HepG2 (cell line): ENCODE measurements around the gene RIPOR1. TPM values are rescaled to one million over a fixed set of nuclear protein-coding genes. Genes with fewer than 3 reads are reported as not detected.

ENCODE experiments used
- CBX1 ChIP-seq: IDR thresholded peaks from one replicate; pipeline ENCODE4 v1.6.1; 2016; ENCODE audit warnings: antibody characterized with exemption, low read depth
- CCDC6 ChIP-seq: sonication (generic); formaldehyde crosslinking; IDR thresholded peaks from 2 replicates; pipeline ENCODE4 v1.8.1; 2022; ENCODE audit warnings: mild to moderate bottlenecking, missing genetic modification reagents, moderate library complexity
- E2F2 ChIP-seq: sonication (generic); formaldehyde crosslinking; IDR thresholded peaks from 2 replicates; pipeline ENCODE4 v1.4.0; 2020; ENCODE audit warnings: missing genetic modification reagents, borderline replicate concordance
- HBP1 ChIP-seq: IDR thresholded peaks from 2 replicates; pipeline ENCODE4 v1.6.1; 2016; ENCODE audit warnings: low read depth, control low read depth
- HOXA3 ChIP-seq: sonication (generic); formaldehyde crosslinking; IDR thresholded peaks from 2 replicates; pipeline ENCODE4 v1.5.0; 2020; ENCODE audit warnings: missing genetic modification reagents
- KAT8 ChIP-seq: IDR thresholded peaks from 2 replicates; pipeline ENCODE4 v1.6.1; 2016; ENCODE audit warnings: missing genetic modification reagents, missing compliant biosample characterization
- KDM6A ChIP-seq: IDR thresholded peaks from 2 replicates; pipeline ENCODE4 v1.6.1; 2016; ENCODE audit warnings: low read depth
- MAFG ChIP-seq: sonication (generic); formaldehyde crosslinking; IDR thresholded peaks from 2 replicates; pipeline ENCODE4 v1.5.1; 2020; ENCODE audit warnings: mild to moderate bottlenecking, missing genetic modification reagents
- MATR3 ChIP-seq: sonication (generic); formaldehyde crosslinking; IDR thresholded peaks from 2 replicates; pipeline ENCODE4 v1.4.0; 2020; ENCODE audit warnings: missing genetic modification reagents
- NKX3-1 ChIP-seq: sonication (generic); formaldehyde crosslinking; IDR thresholded peaks from 2 replicates; pipeline ENCODE4 v1.5.0; 2020; ENCODE audit warnings: missing genetic modification reagents
- NPAS2 ChIP-seq: sonication (generic); formaldehyde crosslinking; IDR thresholded peaks from 2 replicates; pipeline ENCODE4 v1.8.0; 2022; ENCODE audit warnings: mild to moderate bottlenecking, missing genetic modification reagents, borderline replicate concordance
- PHF20 ChIP-seq: sonication (generic); formaldehyde crosslinking; IDR thresholded peaks from 2 replicates; pipeline ENCODE4 v1.5.0; 2020; ENCODE audit warnings: mild to moderate bottlenecking, missing genetic modification reagents
- RARA ChIP-seq: IDR thresholded peaks from 2 replicates; pipeline ENCODE4 v1.6.1; 2016; ENCODE audit warnings: missing genetic modification reagents, missing compliant biosample characterization
- SP1 ChIP-seq, 2 experiments: fragments of 450-650 bp in 1 of 2; sonication (generic) in 1 of 2; formaldehyde crosslinking in 1 of 2; IDR thresholded peaks; 2 replicates each; pipeline versions ENCODE4 v1.4.0 to v1.6.1; 2016 to 2020; ENCODE audit warnings: missing genetic modification reagents in 1 of 2
- SRF ChIP-seq: IDR thresholded peaks from 2 replicates; pipeline ENCODE4 v1.6.1; 2011; ENCODE audit warnings: mild to moderate bottlenecking, low read depth, low read length, moderate library complexity
- TCF7L2 ChIP-seq: IDR thresholded peaks from 2 replicates; pipeline ENCODE4 v1.6.1; 2011; ENCODE audit warnings: mild to moderate bottlenecking, low read depth, low read length, moderate library complexity
- ZBTB10 ChIP-seq: sonication (generic); formaldehyde crosslinking; IDR thresholded peaks from 2 replicates; pipeline ENCODE4 v1.4.0; 2020; ENCODE audit warnings: missing genetic modification reagents, borderline replicate concordance
- ZBTB33 ChIP-seq: sonication (generic); formaldehyde crosslinking; IDR thresholded peaks from 2 replicates; pipeline ENCODE4 v1.4.0; 2020; ENCODE audit warnings: missing genetic modification reagents
- ZNF20 ChIP-seq: sonication (generic); formaldehyde crosslinking; IDR thresholded peaks from 2 replicates; pipeline ENCODE4 v1.4.0; 2020; ENCODE audit warnings: mild to moderate bottlenecking, moderate library complexity, missing genetic modification reagents
- ZNF205 ChIP-seq: IDR thresholded peaks from 2 replicates; pipeline ENCODE4 v1.6.1; 2018; ENCODE audit warnings: missing biosample characterization, missing genetic modification reagents
- ZNF484 ChIP-seq: sonication (generic); formaldehyde crosslinking; IDR thresholded peaks from 2 replicates; pipeline ENCODE4 v1.5.1; 2020; ENCODE audit warnings: mild to moderate bottlenecking, low read depth, missing genetic modification reagents, borderline replicate concordance
- ZNF619 ChIP-seq: sonication (generic); formaldehyde crosslinking; IDR thresholded peaks from 2 replicates; pipeline ENCODE4 v1.4.0; 2020; ENCODE audit warnings: mild to moderate bottlenecking, missing genetic modification reagents
- ZNF75D ChIP-seq: sonication (generic); formaldehyde crosslinking; IDR thresholded peaks from 2 replicates; pipeline ENCODE4 v1.8.1; 2023; ENCODE audit warnings: missing genetic modification reagents, mild to moderate bottlenecking, borderline replicate concordance
- polyA plus RNA-seq, 8 experiments: library from polyadenylated mRNA; depleted of rRNA in 3 of 8; stranded (reverse) in 7 of 8; unstranded in 1 of 8; fragments of >200 nt; fragmentation: Illumina TruSeq in 4 of 8; extraction: Trizol in 4 of 8; gene quantifications; 2 replicates each; pipeline versions ENCODE4 v1.2.1 to v1.2.3, GENCODE V29; 2011 to 2016; ENCODE audit warnings: low read depth in 4 of 8, missing spikeins in 1 of 8, mixed read lengths in 1 of 8; ENCODE audit not compliant: insufficient read depth in 1 of 8
- total RNA-seq, 5 experiments: library from RNA; depleted of rRNA; stranded (reverse); fragments of >200 nt; fragmentation: Illumina TruSeq; extraction: Trizol; gene quantifications; 2 replicates each; pipeline ENCODE4 v1.2.3, GENCODE V29; 2016; ENCODE audit warnings: low read depth in 1 of 5

The RIPOR1 gene
- total and polyA plus RNA-seq, 2 of the 13 experiments (the other 11 are each of a cell fraction or from before 2014, with no cell fraction given), result 4.6 to 8.1 TPM

- TF ChIP-seq ZBTB10 (no peak), E2F2 (CRISPR knock-in tag) (no peak), CBX1 (no peak), CCDC6 (CRISPR knock-in tag) (no peak), HBP1 (CRISPR knock-in tag) (no peak), NKX3-1 (CRISPR knock-in tag) (no peak), MATR3 (CRISPR knock-in tag) (no peak), ZNF75D (CRISPR knock-in tag) (no peak), RARA (CRISPR knock-in tag) (no peak), MAFG (CRISPR knock-in tag) (no peak), ZNF20 (CRISPR knock-in tag) (no peak), SRF (no peak), PHF20 (CRISPR knock-in tag) (no peak), ZNF619 (CRISPR knock-in tag) (0 out of 2 replicates have a peak, but pooled peaks have one; percentile 11), ZNF205 (CRISPR knock-in tag) (no peak), ZBTB33 (CRISPR knock-in tag) (no peak; the same call in 1 of the 2 replicates), ZNF484 (no peak), NPAS2 (CRISPR knock-in tag) (no peak), KAT8 (no peak), KDM6A (no peak), HOXA3 (peak; percentile 26; the same call in 1 of the 2 replicates), SP1 (IDR thresholded peaks at IDR 0.05) (no peak), SP1 (CRISPR knock-in tag; IDR thresholded peaks at IDR 0.05) (no peak), TCF7L2 (no peak)
Observed at GRCh38 chr16:67530013-67530939, 1.6 kb downstream of the RIPOR1 start (continued).
